Stimulated activated CD4-positive, alpha-beta T cell treated with anti-CD3 and anti-CD28 coated beads, TNF-alpha, amount 100 ng/mL, for 1 hour (primary cell): Measurements from ENCODE around the gene ANKEF1.
"Not testable (repeated sequence)": the region's sequence is repeated elsewhere in the genome, so short reads cannot be mapped to it uniquely, and the experiment has no call there.

ENCODE experiments used
- DNase-seq, 3 donors: peaks; one replicate each; pipeline ENCODE4 v3.0.0-alpha.2; 2020; ENCODE audit warnings: low read depth in 3 of 3, low spot score in 1 of 3

Gene ANKEF1

GRCh38 chr20:10031451-10032215, 3.2 kb upstream of the ANKEF1 start:
- not testable (repeated sequence) for DNase-seq

GRCh38 chr20:10032269-10032668, 2.5 kb upstream of the ANKEF1 start:
- not testable (repeated sequence) for DNase-seq

DNA sequence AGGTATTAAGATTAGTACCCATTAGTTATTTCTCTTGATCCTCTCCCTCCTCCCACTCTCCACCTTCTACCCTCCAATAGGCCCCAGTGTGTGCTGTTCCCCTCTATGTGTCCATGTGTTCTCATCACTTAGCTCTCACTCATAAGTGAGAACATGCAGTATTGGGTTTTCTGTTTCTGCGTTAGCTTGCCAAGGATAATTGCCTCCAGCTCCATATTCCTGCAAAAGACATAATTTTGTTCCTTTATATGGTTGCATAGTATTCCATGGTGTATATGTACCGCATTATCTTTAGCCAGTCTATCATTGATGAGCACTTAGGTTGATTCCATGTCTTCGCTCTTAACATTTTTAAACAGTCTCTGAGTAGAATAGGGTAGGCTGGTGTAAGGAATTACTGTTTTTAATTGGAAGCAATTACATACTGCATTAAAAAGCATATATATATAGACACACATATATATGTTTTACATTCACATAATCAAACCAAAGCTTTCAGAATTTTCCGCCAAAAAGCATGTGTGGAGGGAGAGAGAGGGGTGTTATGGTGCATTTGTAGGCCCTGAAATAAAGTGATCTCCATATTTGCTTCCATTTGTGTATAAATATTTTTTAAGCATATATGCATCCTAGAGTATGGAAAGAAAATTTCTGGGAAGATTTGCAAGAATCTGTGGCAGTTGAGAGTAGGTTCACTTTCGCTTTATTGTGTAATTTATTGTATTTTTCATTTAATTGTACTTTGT, 709 bp upstream of the ANKEF1 start:
- no peak for DNase-seq

DNA sequence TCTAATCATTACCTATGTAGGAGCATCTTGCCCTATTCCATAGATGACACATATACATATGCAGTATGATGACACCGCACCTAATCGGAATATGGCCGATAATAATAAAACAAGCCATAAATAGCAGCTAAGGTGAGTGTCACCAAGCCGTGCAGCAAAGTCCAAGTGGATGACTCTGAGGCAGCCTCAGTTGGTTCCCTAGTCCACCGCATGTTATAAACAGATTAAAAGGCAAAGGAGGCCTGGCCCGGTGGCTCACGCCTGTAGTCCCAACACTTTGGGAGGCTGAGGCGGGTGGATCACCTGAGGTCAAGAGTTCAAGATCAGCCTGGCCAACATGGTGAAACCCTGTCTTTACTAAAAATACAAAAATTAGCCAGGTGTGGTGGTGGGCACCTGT, 1.5 kb downstream of the ANKEF1 start:
- not testable (repeated sequence) for DNase-seq

GRCh38 chr20:10040070-10040975, 5.5 kb downstream of the ANKEF1 start:
- DNase-seq, result no peak

GRCh38 chr20:10042086-10042485, 7.3 kb downstream of the ANKEF1 start:
- no peak for DNase-seq

- DNase-seq, result no peak
Observed at GRCh38 chr20:10047427-10047826, 12.6 kb downstream of the ANKEF1 start.

DNA sequence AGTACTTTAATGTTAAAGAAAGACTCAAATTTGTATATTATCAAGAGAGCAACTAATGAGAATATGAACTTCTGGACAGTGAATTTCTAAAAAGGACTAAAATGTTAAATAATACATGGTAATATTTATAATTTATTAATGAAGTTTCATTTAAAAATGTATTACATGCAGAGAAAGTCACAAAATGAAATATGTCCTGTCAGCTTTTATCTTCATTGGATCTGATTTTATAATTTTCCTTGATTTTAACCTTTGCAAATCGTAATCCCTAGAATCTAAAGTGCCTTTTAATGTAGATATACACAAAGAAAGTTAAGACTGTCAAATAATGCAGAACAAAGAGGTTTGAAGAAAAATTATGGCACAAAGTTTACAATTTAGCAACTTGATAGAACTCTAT, 16.4 kb downstream of the ANKEF1 start:
- DNase-seq, result no peak

- no peak for DNase-seq
Observed at GRCh38 chr20:10059006-10059405, 24.2 kb downstream of the ANKEF1 start.

GRCh38 chr20:10060226-10060625, 25.4 kb downstream of the ANKEF1 start:
- no peak for DNase-seq

DNA sequence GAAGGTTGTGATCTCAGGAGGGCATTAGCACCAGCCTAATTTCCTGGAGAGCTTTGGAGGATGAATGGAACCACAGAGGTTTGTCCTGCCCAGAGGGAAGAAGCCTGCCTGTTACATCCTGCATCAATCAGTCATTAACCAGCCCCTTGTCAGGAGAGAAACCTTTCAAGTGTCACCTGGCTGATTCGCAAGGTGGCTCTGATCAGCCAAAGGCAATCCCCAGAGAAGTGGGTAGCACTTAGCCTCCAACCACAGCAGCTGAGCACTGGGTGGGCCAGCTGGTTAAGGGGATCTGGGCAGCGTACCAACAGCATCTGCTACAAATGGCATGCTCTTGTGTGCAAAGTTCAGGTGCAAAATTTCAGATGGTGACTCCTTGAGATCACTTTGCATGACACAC, 26.9 kb downstream of the ANKEF1 start:
- no peak for DNase-seq

DNA sequence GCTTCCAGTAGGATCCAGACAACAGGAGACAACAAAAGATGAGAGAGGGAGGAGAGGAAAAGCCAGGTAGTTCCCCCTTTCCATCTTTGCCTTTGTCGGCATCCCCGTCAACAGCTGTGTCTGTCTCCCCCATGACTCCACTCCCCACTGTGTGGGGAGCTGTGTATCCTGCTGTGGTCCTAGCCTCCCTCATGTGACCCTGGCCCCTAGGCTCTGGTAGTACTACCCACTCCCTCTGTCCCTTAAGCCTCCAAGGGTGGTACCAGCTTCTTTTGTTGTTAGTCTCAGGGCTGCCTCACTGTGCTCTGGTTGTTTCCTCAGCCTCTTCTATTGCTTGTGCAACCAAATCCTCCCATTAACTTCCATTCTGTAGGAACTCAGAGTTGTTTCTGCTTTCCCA, 28.7 kb downstream of the ANKEF1 start:
- DNase-seq, result no peak

DNA sequence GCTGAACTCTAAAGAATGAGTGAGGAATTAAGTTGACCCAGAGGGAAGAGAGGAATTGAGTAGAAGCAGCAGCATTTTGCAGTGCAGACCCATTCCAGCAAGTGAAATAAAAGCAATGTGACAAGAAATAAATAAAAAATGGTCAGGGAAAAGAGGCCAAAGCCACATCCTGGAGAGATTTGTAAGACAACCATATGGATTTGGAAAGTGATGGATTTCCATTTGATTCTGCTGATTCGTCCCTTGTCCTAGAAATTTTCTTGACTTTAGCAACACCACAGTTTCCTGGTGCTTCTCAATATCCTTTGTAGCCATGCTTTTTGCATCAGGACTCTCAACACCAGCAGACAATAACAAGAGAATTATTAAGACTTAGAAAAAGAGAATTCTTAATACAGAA, 29.8 kb downstream of the ANKEF1 start:
- no peak for DNase-seq

GRCh38 chr20:10065154-10065833, 30.5 kb downstream of the ANKEF1 start:
- DNase-seq, result no peak

- DNase-seq, result no peak
Observed at GRCh38 chr20:10067321-10067720, 32.5 kb downstream of the ANKEF1 start.

- no peak for DNase-seq
Observed at GRCh38 chr20:10074513-10074912, 39.7 kb downstream of the ANKEF1 start.

DNA sequence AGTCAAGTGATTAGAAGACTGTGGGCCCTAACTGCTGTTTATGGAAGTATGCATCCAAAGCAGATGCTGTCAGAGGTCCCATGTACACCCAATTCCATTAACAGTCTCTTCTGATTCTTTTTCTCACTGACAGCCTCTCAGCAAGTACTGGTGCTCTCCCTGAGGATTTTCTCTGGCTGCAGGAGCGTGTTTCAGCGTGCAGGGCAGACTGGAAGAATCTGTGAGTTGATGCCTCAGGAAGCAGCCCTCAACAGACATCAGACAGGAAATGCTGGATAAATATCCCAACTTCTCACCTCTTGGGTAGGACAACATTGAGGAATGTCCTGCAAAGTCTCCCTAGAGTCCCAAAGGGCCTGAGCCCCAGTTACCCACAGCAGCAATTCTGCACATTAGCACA, 40.8 kb downstream of the ANKEF1 start:
- DNase-seq, result no peak

- DNase-seq, result no peak
Observed at GRCh38 chr20:10076126-10077080, 41.6 kb downstream of the ANKEF1 start.

DNA sequence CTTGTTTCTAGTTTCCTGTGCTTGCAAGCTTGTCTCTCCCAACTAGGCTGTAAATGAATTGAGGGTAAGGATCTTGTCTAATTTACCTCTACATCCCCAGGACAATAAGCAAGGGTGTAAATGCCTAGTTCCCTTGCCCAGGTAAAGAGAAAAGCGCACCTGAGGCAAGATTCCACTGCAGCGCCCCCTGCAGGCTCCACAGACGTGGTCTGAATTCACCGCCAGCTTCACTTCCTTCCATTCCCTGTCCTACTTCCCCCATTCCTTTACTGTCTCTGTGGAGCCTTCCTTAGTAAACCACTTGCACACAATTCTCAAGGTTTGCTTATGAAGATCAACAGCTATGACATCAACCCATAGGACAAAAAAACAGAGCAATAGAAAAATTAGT, 42.3 kb downstream of the ANKEF1 start:
- DNase-seq, result no peak

- DNase-seq, result no peak
Observed at GRCh38 chr20:10077886-10078285, 43.1 kb downstream of the ANKEF1 start.
